GM18861 (cell line): ENCODE data around the gene MCF2L2.

ENCODE experiments used
- ATAC-seq: cut with Tn5 transposase; IDR thresholded peaks from one replicate; pipeline ENCODE4 v1.9.1; 2021; ENCODE audit not compliant: unreplicated experiment

MCF2L2 gene

DNA sequence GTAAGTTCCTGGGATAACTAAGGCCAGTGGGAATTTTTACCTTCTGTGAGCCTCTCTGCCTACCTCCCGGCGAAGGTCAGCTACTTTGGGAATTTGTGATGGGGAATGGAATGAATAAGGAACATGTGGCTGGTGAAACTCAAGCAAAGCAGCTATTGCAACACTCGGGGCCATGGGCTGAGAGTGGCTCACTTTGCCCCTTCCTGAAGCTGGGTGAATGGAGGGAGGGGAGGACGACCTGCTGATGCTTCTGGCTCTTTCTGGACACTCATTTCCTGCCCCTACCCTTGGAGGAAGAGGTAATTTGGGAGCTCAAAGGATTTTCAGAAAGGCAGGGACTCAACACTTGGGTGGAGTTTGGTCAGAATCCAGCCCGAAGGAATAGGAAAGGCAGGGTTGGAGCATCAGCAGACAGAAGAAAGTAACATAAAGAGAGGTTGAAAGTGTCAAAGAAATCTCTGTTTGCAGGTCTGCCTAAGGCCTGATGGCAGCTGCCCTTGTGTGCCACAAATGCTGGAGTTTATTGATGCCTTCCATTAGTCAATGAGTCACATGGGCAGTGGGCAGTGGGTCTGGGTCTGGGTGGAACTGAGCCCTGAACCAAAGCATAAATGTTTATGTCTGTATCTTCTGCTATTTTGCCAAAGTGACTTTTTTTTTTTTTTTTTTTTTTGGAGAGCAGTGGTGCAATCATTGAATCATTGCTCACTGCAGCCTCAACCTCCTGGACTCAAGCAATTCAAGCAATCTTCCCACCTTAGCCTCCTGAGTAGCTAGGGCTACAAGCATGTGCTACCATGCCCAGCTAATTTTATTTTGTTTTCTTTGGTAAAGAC, 278.3 kb downstream of the MCF2L2 start:
- ATAC-seq = no peak

GRCh38 chr3:183148056-183148455, 280.4 kb downstream of the MCF2L2 start:
- no peak for ATAC-seq

- ATAC-seq = no peak
Observed at GRCh38 chr3:183144363-183144762, 284.1 kb downstream of the MCF2L2 start.

DNA sequence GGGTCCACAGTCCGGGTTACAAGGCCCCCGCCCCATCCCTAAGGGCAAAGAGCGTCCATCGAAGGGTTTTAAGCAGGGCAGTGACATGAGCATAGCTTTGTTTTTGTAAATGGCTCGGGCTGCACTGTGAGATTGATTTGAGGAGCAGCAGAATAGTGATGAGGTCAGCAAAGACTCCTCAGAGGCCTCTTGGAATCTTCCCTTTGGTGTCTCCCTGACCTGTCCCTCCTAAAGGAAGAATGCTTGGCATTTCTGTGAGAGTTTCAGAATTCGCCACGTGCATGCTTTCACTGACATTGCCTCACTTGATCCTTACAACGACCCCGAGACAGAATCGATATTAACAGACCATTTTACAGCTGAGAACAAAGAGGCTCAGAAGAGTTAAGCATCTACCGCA, 286.2 kb downstream of the MCF2L2 start:
- no peak for ATAC-seq

- ATAC-seq = no peak
Observed at GRCh38 chr3:183134844-183135243, 293.6 kb downstream of the MCF2L2 start.

DNA sequence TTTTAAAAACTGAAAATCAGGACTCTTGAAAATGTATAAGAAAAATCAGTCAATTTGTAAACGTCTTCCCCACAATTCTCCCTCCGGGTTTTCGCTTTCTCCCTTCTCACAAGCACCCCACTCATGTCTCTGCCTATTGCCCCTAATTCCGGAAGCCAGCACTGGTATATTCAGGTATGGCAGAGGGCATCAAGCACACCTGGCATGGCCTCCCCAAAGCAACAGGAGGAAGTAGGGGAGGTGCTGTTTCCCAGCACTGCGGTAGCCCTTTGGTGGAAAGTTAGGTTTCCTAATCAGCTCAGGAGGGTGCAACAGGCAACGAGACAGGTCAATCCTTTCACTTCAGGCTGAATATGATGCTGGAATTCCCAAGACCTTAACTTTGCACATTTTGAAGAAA, 296.0 kb downstream of the MCF2L2 start:
- ATAC-seq = no peak

- no peak for ATAC-seq
Observed at GRCh38 chr3:183131735-183132134, 296.7 kb downstream of the MCF2L2 start.

DNA sequence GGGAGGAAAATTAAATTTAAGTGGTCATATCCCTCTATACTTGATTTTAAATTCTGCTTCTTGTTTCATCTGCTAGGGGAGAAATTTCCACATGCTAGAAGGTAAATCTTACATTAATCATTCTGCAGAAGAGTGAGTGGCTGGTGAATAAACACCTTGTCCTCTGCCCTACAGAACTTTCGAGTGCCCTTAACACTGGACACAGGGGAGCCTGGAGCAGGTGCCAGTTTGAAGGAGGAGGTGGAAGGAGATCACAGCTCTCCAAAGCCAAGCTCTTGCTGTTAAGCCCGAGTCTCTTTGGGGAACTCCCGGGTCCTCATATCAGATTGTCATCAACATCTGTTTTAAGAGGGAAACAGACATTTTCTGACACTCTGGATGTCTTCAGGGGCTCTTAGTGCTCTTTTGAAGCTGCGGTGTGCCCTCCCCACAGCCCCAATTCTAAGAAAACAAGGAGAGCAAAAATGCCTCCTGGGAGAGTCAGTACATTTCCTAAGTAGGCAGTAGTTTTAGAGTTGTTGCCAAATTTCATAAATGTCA, 297.2 kb downstream of the MCF2L2 start:
- ATAC-seq = no peak

DNA sequence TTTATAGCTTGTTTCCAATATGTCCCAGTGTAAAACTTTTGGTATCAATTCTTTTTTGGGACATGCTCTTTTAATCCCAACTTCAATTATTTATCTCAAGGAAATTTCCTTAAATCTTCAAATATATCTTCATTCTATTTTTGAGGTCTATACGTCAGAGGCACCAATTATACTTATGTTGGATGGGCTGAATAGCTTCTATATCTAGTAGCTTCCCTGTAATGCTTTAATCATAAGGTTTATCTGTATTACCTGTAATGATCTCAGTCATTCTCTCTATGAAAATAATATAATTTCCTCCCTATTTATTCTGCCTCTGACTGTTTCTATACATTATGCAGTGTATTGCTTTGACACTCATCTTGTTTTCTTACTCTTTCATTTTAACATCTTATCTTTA, 299.2 kb downstream of the MCF2L2 start:
- no peak for ATAC-seq

DNA sequence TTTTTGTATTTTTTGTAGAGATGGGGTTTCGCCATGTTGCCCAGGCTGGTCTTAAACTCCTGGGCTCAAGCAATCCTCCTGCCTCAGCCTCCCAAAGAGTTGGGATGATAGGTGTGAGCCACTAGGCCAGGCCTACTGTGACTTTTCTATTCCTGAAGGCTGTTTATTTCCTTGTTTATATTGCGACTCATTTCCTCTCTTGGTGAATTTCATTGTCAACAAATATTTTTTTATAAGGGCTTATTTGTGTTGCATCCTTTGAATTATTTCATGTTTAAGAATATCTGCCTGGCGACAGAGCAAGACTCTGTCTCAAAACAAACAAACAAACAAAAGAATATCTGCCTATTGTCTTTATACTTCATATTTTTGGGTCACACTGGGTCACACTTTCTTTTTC, 299.7 kb downstream of the MCF2L2 start:
- no peak for ATAC-seq
